ENCODE data around the gene DTWD1. TPM values are rescaled to one million over a fixed set of nuclear protein-coding genes. Genes with fewer than 3 reads are reported as not detected.

Gene DTWD1
- total RNA-seq, 3 donors from 2014 or later (not counting 1 experiment from before 2014, with no cell fraction given) = 10.0 to 14.1 (median 12.3) TPM

Other genes starting within 250 kb of the DTWD1 start
- gene FGF7, start 197.8 kb upstream of the DTWD1 start, total RNA-seq = not detected
- 1 to 10 TPM; 3.8 to 5.0 (median 4.9) TPM for gene FAM227B, start 230 bp upstream of the DTWD1 start, total RNA-seq

Data from natural killer cell (primary cell).